ENCODE results near the gene COBL.

Gene COBL

DNA sequence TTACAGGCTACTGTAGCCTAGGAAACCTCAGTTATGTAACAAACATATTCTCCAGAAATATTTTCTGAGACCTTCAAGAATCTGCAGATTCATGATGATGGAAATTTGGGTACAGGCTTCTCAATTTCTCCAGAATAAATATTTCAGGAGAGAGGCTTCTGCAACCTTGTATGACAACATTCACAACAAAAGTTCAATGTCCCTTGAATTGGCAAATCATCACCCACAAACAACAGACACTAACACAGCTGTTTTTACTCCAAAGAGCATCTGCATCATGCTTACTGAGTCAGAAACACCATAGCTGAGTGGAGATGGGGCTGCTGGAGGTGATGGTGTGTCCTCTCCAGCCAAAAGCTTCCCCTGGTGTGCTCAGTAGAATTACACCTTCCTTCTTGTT is 9.3 kb upstream of the COBL start:
- H3K4me3 ChIP-seq (ENCODE audit: low read depth, low read length), result no peak overlapping the region
- TF ChIP-seq, protein P1, sequence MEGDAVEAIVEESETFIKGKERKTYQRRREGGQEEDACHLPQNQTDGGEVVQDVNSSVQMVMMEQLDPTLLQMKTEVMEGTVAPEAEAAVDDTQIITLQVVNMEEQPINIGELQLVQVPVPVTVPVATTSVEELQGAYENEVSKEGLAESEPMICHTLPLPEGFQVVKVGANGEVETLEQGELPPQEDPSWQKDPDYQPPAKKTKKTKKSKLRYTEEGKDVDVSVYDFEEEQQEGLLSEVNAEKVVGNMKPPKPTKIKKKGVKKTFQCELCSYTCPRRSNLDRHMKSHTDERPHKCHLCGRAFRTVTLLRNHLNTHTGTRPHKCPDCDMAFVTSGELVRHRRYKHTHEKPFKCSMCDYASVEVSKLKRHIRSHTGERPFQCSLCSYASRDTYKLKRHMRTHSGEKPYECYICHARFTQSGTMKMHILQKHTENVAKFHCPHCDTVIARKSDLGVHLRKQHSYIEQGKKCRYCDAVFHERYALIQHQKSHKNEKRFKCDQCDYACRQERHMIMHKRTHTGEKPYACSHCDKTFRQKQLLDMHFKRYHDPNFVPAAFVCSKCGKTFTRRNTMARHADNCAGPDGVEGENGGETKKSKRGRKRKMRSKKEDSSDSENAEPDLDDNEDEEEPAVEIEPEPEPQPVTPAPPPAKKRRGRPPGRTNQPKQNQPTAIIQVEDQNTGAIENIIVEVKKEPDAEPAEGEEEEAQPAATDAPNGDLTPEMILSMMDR (IDR thresholded peaks at IDR 0.05; ENCODE audit: low read depth, low read length), result no peak

DNA sequence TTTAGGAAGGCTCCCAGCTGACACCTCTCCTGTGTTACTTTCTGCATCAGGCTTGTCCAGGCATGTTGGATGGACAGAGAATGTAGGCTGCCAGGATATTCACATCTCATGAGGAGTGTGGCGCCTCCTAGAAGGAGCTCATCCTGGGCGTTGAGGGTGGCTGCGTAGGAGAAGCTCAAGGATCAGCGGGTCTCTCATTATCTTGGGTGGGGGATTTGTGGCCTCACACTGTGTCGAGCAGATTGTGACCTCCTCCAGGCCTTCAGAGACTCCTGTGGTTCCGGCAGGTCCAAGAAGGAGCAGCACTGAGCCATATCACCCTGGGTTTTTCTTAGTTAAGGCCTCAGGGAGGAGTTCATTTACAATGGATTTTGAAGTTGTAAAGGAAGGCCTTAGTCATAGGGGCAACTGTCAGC is 8.7 kb upstream of the COBL start:
- H3K4me3 ChIP-seq (ENCODE audit: low read depth, low read length), result no peak overlapping the region
- TF ChIP-seq, protein P1 (IDR thresholded peaks at IDR 0.05; ENCODE audit: low read depth, low read length), result no peak

DNA sequence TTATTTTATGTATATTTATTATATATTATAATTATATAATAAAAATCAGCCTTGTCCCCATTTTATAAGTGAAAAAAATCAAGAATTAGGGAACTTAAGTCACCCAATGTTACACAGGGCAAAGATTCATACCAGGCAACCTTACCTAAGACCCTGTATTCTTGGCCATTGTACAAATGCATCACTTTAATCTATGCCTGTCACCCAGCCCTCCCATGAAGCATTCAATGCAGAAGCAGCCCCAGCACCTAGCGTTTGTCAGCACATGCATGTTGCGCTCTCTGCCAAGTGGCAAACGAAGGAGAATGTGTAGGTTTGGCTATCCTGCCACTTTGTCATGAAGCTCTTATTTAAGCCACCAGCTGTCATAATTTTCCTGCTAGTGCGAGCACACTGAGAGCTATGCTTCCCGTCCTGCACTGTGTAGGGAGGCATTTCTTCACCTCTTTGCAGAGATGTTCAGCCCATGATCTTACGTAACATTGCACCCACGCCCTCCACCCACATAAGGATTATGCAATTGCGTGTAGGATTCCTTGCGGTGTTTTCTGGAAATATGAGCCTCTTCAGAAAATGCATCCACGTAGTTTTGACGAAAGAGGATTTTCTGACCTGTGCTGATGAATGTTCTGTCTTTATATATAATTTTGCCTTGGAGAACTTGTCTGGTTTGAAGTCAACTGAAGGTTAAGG is 7.7 kb upstream of the COBL start:
- TF ChIP-seq, protein P1 (IDR thresholded peaks at IDR 0.05; ENCODE audit: low read depth, low read length), result no peak
- H3K4me3 ChIP-seq (ENCODE audit: low read depth, low read length), result no peak overlapping the region

DNA sequence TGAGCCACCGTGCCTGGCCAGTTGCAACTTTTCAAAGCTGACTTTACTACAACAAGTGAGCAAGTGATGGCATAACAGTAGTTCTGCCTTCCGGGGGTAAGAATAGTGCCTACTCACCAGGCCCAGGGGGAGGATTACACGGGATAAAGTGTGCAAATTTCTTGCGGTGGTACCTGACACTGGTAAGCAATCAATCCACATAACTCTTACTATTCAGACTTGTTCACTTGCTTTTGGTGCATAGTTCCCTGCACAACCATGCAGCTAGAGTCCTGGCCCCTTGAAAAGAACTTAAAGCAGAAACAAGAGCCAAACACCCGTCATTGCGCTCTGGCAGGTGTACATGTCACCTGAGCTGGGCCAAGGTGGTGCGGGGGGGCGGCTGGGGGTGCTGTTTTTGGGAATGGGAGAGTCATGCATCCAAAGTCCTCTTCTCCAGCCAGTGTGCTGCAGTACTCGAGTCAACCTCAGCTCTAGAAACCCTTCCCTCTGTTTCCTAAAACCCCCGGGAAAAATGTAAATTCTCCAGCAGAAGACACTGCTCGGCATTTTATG is 5.4 kb upstream of the COBL start:
- H3K4me3 ChIP-seq (ENCODE audit: low read depth, low read length), result no peak overlapping the region
- TF ChIP-seq, protein P1 (IDR thresholded peaks at IDR 0.05; ENCODE audit: low read depth, low read length), result no peak

DNA sequence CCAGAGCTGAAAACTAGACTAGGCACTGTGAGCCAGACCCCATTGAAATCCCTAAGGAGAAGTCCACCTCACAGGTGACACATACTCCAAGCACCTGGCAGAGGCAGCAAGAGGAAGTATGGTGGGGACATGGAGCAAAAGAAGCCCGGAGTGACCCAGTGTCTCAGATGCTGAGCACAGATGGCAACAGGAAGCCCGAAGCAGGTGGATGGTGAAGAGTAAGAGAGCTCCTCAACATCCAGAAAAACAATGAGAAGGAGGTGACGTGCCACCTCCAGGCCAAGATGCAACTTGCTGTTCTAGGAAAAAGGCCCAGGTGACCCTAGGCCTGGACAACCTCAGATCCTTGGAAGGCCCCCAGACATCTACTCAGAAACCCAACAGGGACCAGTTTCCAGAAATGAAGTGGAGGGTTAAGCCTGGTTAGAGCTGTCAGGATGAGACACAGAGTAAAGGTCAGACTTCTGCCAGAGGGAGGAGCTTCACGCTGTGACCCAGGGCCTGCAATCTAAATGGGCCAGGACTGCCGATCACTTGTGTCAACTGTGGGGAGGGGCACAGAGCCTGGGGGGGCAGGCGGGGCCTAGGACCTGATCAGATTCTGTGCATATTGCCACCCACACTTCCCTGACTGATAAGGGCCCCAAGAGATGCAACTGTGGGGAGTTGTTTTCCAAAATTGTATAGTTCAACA is 2.4 kb upstream of the COBL start:
- TF ChIP-seq, protein P1 (IDR thresholded peaks at IDR 0.05; ENCODE audit: low read depth, low read length), result no peak
- H3K4me3 ChIP-seq (ENCODE audit: low read depth, low read length), result no peak overlapping the region

DNA sequence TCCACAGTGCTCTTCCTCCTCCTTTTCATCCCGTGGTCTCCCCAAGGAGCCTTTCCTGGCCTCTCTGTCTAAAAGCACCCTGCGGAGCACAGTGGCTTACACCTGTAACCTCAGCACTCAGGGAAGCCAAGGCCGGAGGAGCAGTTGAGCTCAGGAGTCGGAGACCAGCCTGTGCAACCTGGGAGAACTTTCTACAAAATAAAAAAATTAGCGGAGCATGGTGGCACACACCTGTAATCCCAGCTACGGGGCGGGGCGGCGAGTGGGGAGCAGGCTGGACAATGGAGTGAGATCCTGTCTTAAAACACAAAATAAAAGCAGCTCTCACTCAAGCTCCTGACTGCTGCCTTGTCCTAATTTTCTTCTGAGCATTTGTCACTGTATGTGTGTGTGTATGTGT is 1.4 kb upstream of the COBL start:
- H3K4me3 ChIP-seq (ENCODE audit: low read depth, low read length), result no peak overlapping the region
- TF ChIP-seq, protein P1 (IDR thresholded peaks at IDR 0.05; ENCODE audit: low read depth, low read length), result no peak

DNA sequence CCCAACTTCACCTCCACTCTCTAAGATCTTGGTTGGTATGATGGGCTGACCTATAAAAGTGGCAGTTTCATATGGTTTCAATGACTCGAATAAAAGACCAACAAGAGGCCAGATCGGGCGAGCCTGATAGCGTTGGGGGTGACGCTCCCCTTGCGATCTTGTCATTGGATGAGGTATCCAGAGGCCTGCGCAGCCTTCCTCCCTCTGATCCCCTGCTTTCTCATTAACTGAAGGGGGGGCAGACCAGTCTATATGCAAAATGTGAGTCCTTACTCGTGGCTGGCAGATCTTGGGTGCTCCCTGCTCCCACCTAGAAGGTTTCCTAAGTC is 937 bp upstream of the COBL start:
- H3K4me3 ChIP-seq (ENCODE audit: low read depth, low read length), result no peak overlapping the region
- TF ChIP-seq, protein P1 (IDR thresholded peaks at IDR 0.05; ENCODE audit: low read depth, low read length), result no peak
